H1 (cell line): ENCODE results near the gene TMEM254. TPM values are rescaled to one million over a fixed set of nuclear protein-coding genes. Genes with fewer than 3 reads are reported as not detected.

Source experiments
- CTCF ChIA-PET: fragments of 300-600 bp; sonication (Branson Sonifier 250); formaldehyde crosslinking; loops from one replicate; lab custom pipeline; 2021; ENCODE audit not compliant: partially characterized antibody; lab: Charles Lee
- POLR2A ChIA-PET: fragments of 300-600 bp; sonication (Branson Sonifier 250); formaldehyde crosslinking; loops from one replicate; lab custom pipeline; 2021; ENCODE audit warnings: inconsistent platforms; ENCODE audit not compliant: partially characterized antibody; lab: Charles Lee
- DNase-seq, 2 experiments: peaks; one replicate each; pipeline versions ENCODE4 v3.0.0 to v3.0.0-alpha.2; 2010 to 2022; ENCODE audit warnings: low spot score in 2 of 2, low read depth in 1 of 2, mixed read lengths in 1 of 2
- FAIRE-seq: peaks from 2 replicates; lab custom pipeline; 2011; peaks lifted over from hg19 to GRCh38; lab: Jason Lieb, UNC
- H2AFZ ChIP-seq: 2 replicates; pipeline ENCODE4 v1.8.1; 2012; ENCODE audit warnings: low read length, inconsistent platforms
- H2AK5ac ChIP-seq: 2 replicates; pipeline ENCODE4 v1.6.1; 2013; ENCODE audit warnings: low read depth, low read length
- H2BK120ac ChIP-seq: replicated peaks from 2 replicates; pipeline ENCODE3; 2013; ENCODE audit warnings: low read depth, low read length, inconsistent platforms
- H2BK12ac ChIP-seq: 2 replicates; pipeline ENCODE4 v1.6.1; 2013; ENCODE audit warnings: low read depth, low read length
- H2BK15ac ChIP-seq: 2 replicates; pipeline ENCODE4 v1.6.1; 2013; ENCODE audit warnings: low read length
- H2BK20ac ChIP-seq: 2 replicates; pipeline ENCODE4 v1.6.1; 2013; ENCODE audit warnings: low read length
- H2BK5ac ChIP-seq: 2 replicates; pipeline ENCODE4 v1.6.1; 2013; ENCODE audit warnings: low read depth, low read length
- H3K14ac ChIP-seq: 2 replicates; pipeline ENCODE4 v1.6.1; 2013; ENCODE audit warnings: inconsistent platforms; ENCODE audit not compliant: insufficient read length
- H3K18ac ChIP-seq: 2 replicates; pipeline ENCODE4 v1.6.1; 2013; ENCODE audit warnings: low read length; ENCODE audit errors: extremely low read depth
- H3K23ac ChIP-seq: 2 replicates; pipeline ENCODE4 v1.6.1; 2013; ENCODE audit warnings: inconsistent platforms; ENCODE audit not compliant: insufficient read length
- H3K23me2 ChIP-seq: 2 replicates; pipeline ENCODE4 v1.6.1; 2013; ENCODE audit warnings: low read depth, low read length
- H3K27ac ChIP-seq: 2 replicates; pipeline ENCODE4 v1.6.1; 2011; ENCODE audit warnings: low read depth, low read length, inconsistent platforms
- H3K27me3 ChIP-seq, 4 experiments: replicated peaks in 1 of 4; 1 replicate in 1 of 4; 2 replicates in 3 of 4; pipeline versions ENCODE4 v1.6.1 to v1.8.1; 2011 to 2013; ENCODE audit warnings: low read length in 3 of 4, mild to moderate bottlenecking in 3 of 4, inconsistent platforms in 2 of 4, mixed read lengths in 2 of 4, moderate library complexity in 1 of 4; ENCODE audit not compliant: control insufficient read depth in 3 of 4, insufficient read depth in 3 of 4; ENCODE audit errors: extremely low read depth in 1 of 4
- H3K36me3 ChIP-seq, 4 experiments: 2 replicates each; pipeline versions ENCODE4 v1.6.1 to v1.8.1; 2011 to 2013; ENCODE audit warnings: mild to moderate bottlenecking in 4 of 4, low read length in 3 of 4, moderate library complexity in 2 of 4, control low read depth in 1 of 4, inconsistent platforms in 1 of 4; ENCODE audit not compliant: insufficient read depth in 4 of 4, control insufficient read depth in 2 of 4
- H3K4ac ChIP-seq: replicated peaks from 2 replicates; pipeline ENCODE3; 2013; ENCODE audit warnings: low read length, low read depth, mixed read lengths, inconsistent platforms; ENCODE audit not compliant: insufficient read length
- H3K4me1 ChIP-seq, 4 experiments: replicated peaks in 1 of 4; 1 replicate in 1 of 4; 2 replicates in 3 of 4; pipeline versions ENCODE4 v1.6.1 to v1.8.1; 2011 to 2013; ENCODE audit warnings: low read length in 3 of 4, inconsistent platforms in 2 of 4, mixed read lengths in 1 of 4; ENCODE audit not compliant: insufficient read depth in 4 of 4, control insufficient read depth in 3 of 4
- H3K4me2 ChIP-seq, 2 experiments: 2 replicates each; pipeline versions ENCODE4 v1.6.1 to v1.8.1; 2011 to 2013; ENCODE audit warnings: low read depth in 2 of 2, low read length in 2 of 2, control low read depth in 1 of 2, inconsistent platforms in 1 of 2, mild to moderate bottlenecking in 1 of 2; ENCODE audit not compliant: insufficient read depth in 1 of 2
- H3K4me3 ChIP-seq, 4 experiments: fragments of 200-600, 300-600 bp in 1 of 4; sonication (generic), shearing (Covaris generic), sonication (Bioruptor Twin) in 1 of 4; 2 replicates each; pipeline versions ENCODE4 v1.5.1 to v1.8.1; 2011 to 2016; ENCODE audit warnings: low read length in 4 of 4, low read depth in 3 of 4, control low read depth in 2 of 4, inconsistent platforms in 2 of 4, mild to moderate bottlenecking in 2 of 4, mixed read lengths in 1 of 4, moderate library complexity in 1 of 4; ENCODE audit not compliant: insufficient read depth in 2 of 4; ENCODE audit errors: extremely low read depth in 1 of 4
- H3K56ac ChIP-seq: replicated peaks from 2 replicates; pipeline ENCODE3; 2013; ENCODE audit warnings: low read depth, mild to moderate bottlenecking, mixed read lengths, low read length, inconsistent platforms; ENCODE audit not compliant: insufficient read length
- H3K79me1 ChIP-seq: 2 replicates; pipeline ENCODE4 v1.6.1; 2013; ENCODE audit warnings: low read depth, low read length, control low read depth
- H3K79me2 ChIP-seq, 2 experiments: 2 replicates each; pipeline versions ENCODE4 v1.6.1 to v1.8.1; 2012 to 2013; ENCODE audit warnings: low read length in 2 of 2, mild to moderate bottlenecking in 2 of 2, inconsistent platforms in 1 of 2; ENCODE audit not compliant: insufficient read depth in 2 of 2, control insufficient read depth in 1 of 2
- H3K9ac ChIP-seq, 4 experiments: replicated peaks in 1 of 4; 1 replicate in 1 of 4; 2 replicates in 3 of 4; pipeline versions ENCODE4 v1.6.1 to v1.8.1; 2011 to 2013; ENCODE audit warnings: low read depth in 3 of 4, low read length in 3 of 4, control low read depth in 2 of 4, mild to moderate bottlenecking in 2 of 4, moderate library complexity in 2 of 4, inconsistent platforms in 1 of 4; ENCODE audit errors: extremely low read depth in 1 of 4
- H3K9me3 ChIP-seq, 2 experiments: 2 replicates each; pipeline versions ENCODE4 v1.6.1 to v1.8.1; 2012 to 2013; ENCODE audit warnings: mild to moderate bottlenecking in 2 of 2, moderate library complexity in 2 of 2, control low read depth in 1 of 2, inconsistent platforms in 1 of 2, low read depth in 1 of 2, low read length in 1 of 2, mixed read lengths in 1 of 2; ENCODE audit not compliant: insufficient read depth in 2 of 2
- H4K20me1 ChIP-seq, 2 experiments: replicated peaks in 1 of 2; 2 replicates each; pipeline versions ENCODE3 to v1.8.1; 2011 to 2013; ENCODE audit warnings: inconsistent platforms in 2 of 2, low read length in 2 of 2, mild to moderate bottlenecking in 1 of 2; ENCODE audit not compliant: insufficient read depth in 2 of 2, control insufficient read depth in 1 of 2
- H4K5ac ChIP-seq: 2 replicates; pipeline ENCODE4 v1.6.1; 2013; ENCODE audit warnings: low read length, low read depth, mixed read lengths, inconsistent platforms; ENCODE audit not compliant: insufficient read length
- H4K8ac ChIP-seq: 2 replicates; pipeline ENCODE4 v1.8.0; 2013; ENCODE audit warnings: mild to moderate bottlenecking, moderate library complexity, low read length, inconsistent platforms; ENCODE audit not compliant: insufficient read depth; ENCODE audit errors: extremely low read depth
- H4K91ac ChIP-seq: replicated peaks from 2 replicates; pipeline ENCODE3; 2013; ENCODE audit warnings: low read length, mixed read lengths, inconsistent platforms; ENCODE audit not compliant: insufficient read length
- CTCF ChIP-seq, 3 experiments: IDR thresholded peaks; 1 replicate in 2 of 3; 2 replicates in 1 of 3; pipeline versions ENCODE4 v1.5.1 to v1.6.1; 2011; ENCODE audit warnings: low read length in 3 of 3, mild to moderate bottlenecking in 3 of 3, inconsistent platforms in 2 of 3, low read depth in 1 of 3, moderate library complexity in 1 of 3; ENCODE audit not compliant: insufficient read depth in 1 of 3; ENCODE audit errors: control extremely low read depth in 1 of 3
- EGR1 ChIP-seq: IDR thresholded peaks from 2 replicates; pipeline ENCODE4 v1.6.1; 2011; ENCODE audit warnings: low read depth, low read length, borderline replicate concordance
- GABPA ChIP-seq: IDR thresholded peaks from 2 replicates; pipeline ENCODE4 v1.6.1; 2011; ENCODE audit warnings: mild to moderate bottlenecking, low read length, moderate library complexity, borderline replicate concordance; ENCODE audit not compliant: insufficient read depth
- KDM1A ChIP-seq: fragments of 200-600, 300-600 bp; sonication (generic); IDR thresholded peaks from 2 replicates; pipeline ENCODE4 v1.7.1; 2016; ENCODE audit warnings: mild to moderate bottlenecking, low read length, borderline replicate concordance
- MAX ChIP-seq: IDR thresholded peaks from 2 replicates; pipeline ENCODE4 v1.6.1; 2012; ENCODE audit warnings: inconsistent platforms
- NANOG ChIP-seq: IDR thresholded peaks from 2 replicates; pipeline ENCODE4 v1.6.1; 2011; ENCODE audit warnings: low read length, low read depth, mild to moderate bottlenecking, inconsistent platforms; ENCODE audit not compliant: insufficient read depth, poor library complexity, severe bottlenecking
- RBBP5 ChIP-seq: IDR thresholded peaks from 2 replicates; pipeline ENCODE4 v1.7.1; 2012; ENCODE audit warnings: low read depth, mild to moderate bottlenecking, inconsistent platforms, low read length, moderate library complexity, borderline replicate concordance
- RFX5 ChIP-seq: IDR thresholded peaks from 2 replicates; pipeline ENCODE4 v1.6.1; 2011; ENCODE audit warnings: low read depth, low read length, improper control_type of control experiment, borderline replicate concordance
- SIN3A ChIP-seq, 2 experiments: IDR thresholded peaks in 1 of 2; conservative IDR thresholded peaks in 1 of 2; 2 replicates each; pipeline ENCODE4 v1.6.1; 2011 to 2012; ENCODE audit warnings: low read length in 2 of 2, improper control_type of control experiment in 1 of 2, low read depth in 1 of 2, mild to moderate bottlenecking in 1 of 2
- TAF7 ChIP-seq: optimal IDR thresholded peaks from 2 replicates; pipeline ENCODE3; 2011; ENCODE audit warnings: low read depth, mild to moderate bottlenecking, inconsistent platforms, low read length, moderate library complexity, borderline replicate concordance
- TCF12 ChIP-seq: IDR thresholded peaks from 2 replicates; pipeline ENCODE4 v1.6.1; 2011; ENCODE audit warnings: low read depth, mild to moderate bottlenecking, low read length
- WGBS, 2 experiments: shearing (Covaris generic) in 1 of 2; methylation state at CpG; one replicate each; pipeline versions ENCODE4 v1.1.6 to v1.1.7; 2013 to 2015; ENCODE audit warnings: low lambda C conversion rate in 2 of 2, mixed read lengths in 2 of 2, inconsistent platforms in 1 of 2, low coverage in 1 of 2, missing lambda C conversion rate in 1 of 2; ENCODE audit not compliant: insufficient replicate concordance in 2 of 2, insufficient coverage in 1 of 2, insufficient read length in 1 of 2; ENCODE audit errors: extremely low coverage in 1 of 2, missing lambda C conversion rate in 1 of 2; 5-methylcytosine and 5-hydroxymethylcytosine counted together
- polyA plus RNA-seq, 7 experiments: library from polyadenylated mRNA; depleted of rRNA in 3 of 7; stranded (reverse) in 5 of 7; unstranded in 2 of 7; fragments of >200 nt in 5 of 7; fragments of 200-250 nt in 2 of 7; gene quantifications; 1 replicate in 5 of 7; 2 replicates in 1 of 7; 4 replicates in 1 of 7; pipeline versions ENCODE4 v1.2.1 to v1.2.3, GENCODE V29; 2011 to 2013; ENCODE audit warnings: missing spikeins in 2 of 7, mixed read lengths in 2 of 7
- total RNA-seq: library from RNA; stranded (reverse); fragmentation: NEBNext Ultra II Directional; extraction: Animal tissue kit (Norgen Biotek cat#: 25700); gene quantifications from 2 replicates; pipeline ENCODE4 v1.2.1, GENCODE V29; 2021

The TMEM254 gene
- total and polyA plus RNA-seq, 2 of the 8 experiments (the other 6 are each of a cell fraction or from before 2014, with no cell fraction given) = 26.9 to 61.2 TPM

- no peak overlapping the region for H4K91ac ChIP-seq
- H3K36me3 ChIP-seq = no peaks in the 10 kb centered on the region
- H4K20me1 ChIP-seq = no peaks in the 10 kb centered on the region
- H4K8ac ChIP-seq = no peak overlapping the region
- no peak overlapping the region for H3K56ac ChIP-seq
- no peak overlapping the region for H2BK15ac ChIP-seq
- no peak overlapping the region for H2BK20ac ChIP-seq
- no peaks in the 10 kb centered on the region for H3K79me2 ChIP-seq
- no peak overlapping the region for H3K4me2 ChIP-seq
- H3K23ac ChIP-seq = no peak overlapping the region
- no peak overlapping the region for H2AK5ac ChIP-seq
- no peaks in the 10 kb centered on the region for H3K9me3 ChIP-seq
- no peak overlapping the region for H2AFZ ChIP-seq
- H4K5ac ChIP-seq = no peak overlapping the region
- no peak overlapping the region for H2BK120ac ChIP-seq
- WGBS, 2 experiments = 97% methylated on average over 3 of the region's 3 CpGs; no CpG with 5 or more reads in 1 of the 2 experiments
- CTCF ChIA-PET = interaction anchor here (1.9 kb wide), 1 partner anchor 23 kb away, joined by 6 read pairs; no protein-coding TSS in a partner anchor
- no peaks in the 10 kb centered on the region for H3K79me1 ChIP-seq
- no peak for FAIRE-seq
- H3K27ac ChIP-seq = no peak overlapping the region
- no peak overlapping the region for H3K18ac ChIP-seq
- H2BK5ac ChIP-seq = no peak overlapping the region
- no peaks in the 10 kb centered on the region for H3K4me1 ChIP-seq
- H3K14ac ChIP-seq = no peak overlapping the region
- H3K4ac ChIP-seq = no peak overlapping the region
- no peaks in the 10 kb centered on the region for H3K27me3 ChIP-seq
- no peak overlapping the region for H3K4me3 ChIP-seq
- H3K9ac ChIP-seq = no peak overlapping the region
- H3K23me2 ChIP-seq = no peaks in the 10 kb centered on the region
- POLR2A ChIA-PET = no interaction called here
- no peak overlapping the region for H2BK12ac ChIP-seq
- DNase-seq = no peak
- TF ChIP-seq NANOG (no peak), TCF12 (no peak), GABPA (no peak), RBBP5 (no peak), RFX5 (no peak), CTCF (IDR thresholded peaks at IDR 0.05; ENCODE audit: control extremely low read depth in 1 of 3, insufficient read depth in 1 of 3, low read depth in 1 of 3, low read length in 3 of 3) (no peak), TAF7 (no peak), EGR1 (no peak), SIN3A (conservative IDR thresholded peaks at IDR 0.05 in 1 of 2, IDR thresholded peaks at IDR 0.05 in 1 of 2; ENCODE audit: low read depth in 1 of 2, low read length in 2 of 2) (no peak), MAX (no peak), KDM1A (no peak)
Measured at GRCh38 chr10:80051993-80052392, 26.5 kb upstream of the TMEM254 start.
